ENCODE measurements around the gene PIGL. TPM values are rescaled to one million over a fixed set of nuclear protein-coding genes. Genes with fewer than 3 reads are reported as not detected.

PIGL gene
- total and polyA plus RNA-seq, 2 donors (not counting 1 experiment from before 2014, with no cell fraction given) = 16.4 to 19.3 TPM

GRCh38 chr17:16273499-16273898, 56.5 kb downstream of the PIGL start:
- Histone ChIP-seq H3K4me3 (replicated peaks in 1 of 4; ENCODE audit: control extremely low read depth in 1 of 4, insufficient read depth in 1 of 4, low read depth in 3 of 4, low read length in 4 of 4) (no peak overlapping the region), H3K27ac (ENCODE audit: insufficient read depth, low read length) (no peak overlapping the region), H3K9me3 (ENCODE audit: control insufficient read depth, insufficient read depth, low read depth, low read length) (no peaks in the 10 kb centered on the region), H3K9ac (ENCODE audit: insufficient read depth, low read length) (no peak overlapping the region), H3K36me3 (ENCODE audit: control insufficient read depth, insufficient read depth, low read length) (no peaks in the 10 kb centered on the region), H3K4me2 (ENCODE audit: extremely low read depth, insufficient read depth, low read length) (no peak overlapping the region), H2AFZ (ENCODE audit: low read length) (no peak overlapping the region), H4K20me1 (ENCODE audit: control insufficient read depth, extremely low read depth, insufficient read depth, low read length) (no peaks in the 10 kb centered on the region), H3K27me3 (ENCODE audit: control insufficient read depth, insufficient read depth, low read length) (no peaks in the 10 kb centered on the region), H3K79me2 (ENCODE audit: control insufficient read depth, insufficient read depth, low read length) (no peaks in the 10 kb centered on the region), H3K4me1 (ENCODE audit: control insufficient read depth, extremely low read depth, insufficient read depth, low read length) (peaks cover 3% of the 10 kb centered on the region)
- TF ChIP-seq CTCF (conservative IDR thresholded peaks at IDR 0.05 in 1 of 2, IDR thresholded peaks at IDR 0.05 in 1 of 2; ENCODE audit: low read depth in 1 of 2, low read length in 2 of 2) = no peak
- TF ChIP-seq EZH2 (IDR thresholded peaks at IDR 0.05; ENCODE audit: low read length, missing control alignments) = no peak
- DNase-seq (ENCODE audit: low read depth in 2 of 2) = peak in 1 of 2 donors; percentile 86

- Histone ChIP-seq H3K4me2 (ENCODE audit: extremely low read depth, insufficient read depth, low read length) (no peak overlapping the region), H3K36me3 (ENCODE audit: control insufficient read depth, insufficient read depth, low read length) (no peaks in the 10 kb centered on the region), H3K27ac (ENCODE audit: insufficient read depth, low read length) (no peak overlapping the region), H3K4me3 (replicated peaks in 1 of 4; ENCODE audit: control extremely low read depth in 1 of 4, insufficient read depth in 1 of 4, low read depth in 3 of 4, low read length in 4 of 4) (no peak overlapping the region), H3K9ac (ENCODE audit: insufficient read depth, low read length) (no peak overlapping the region), H4K20me1 (ENCODE audit: control insufficient read depth, extremely low read depth, insufficient read depth, low read length) (no peaks in the 10 kb centered on the region), H3K4me1 (ENCODE audit: control insufficient read depth, extremely low read depth, insufficient read depth, low read length) (peaks cover 3% of the 10 kb centered on the region), H3K79me2 (ENCODE audit: control insufficient read depth, insufficient read depth, low read length) (no peaks in the 10 kb centered on the region), H2AFZ (ENCODE audit: low read length) (no peak overlapping the region), H3K9me3 (ENCODE audit: control insufficient read depth, insufficient read depth, low read depth, low read length) (no peaks in the 10 kb centered on the region), H3K27me3 (ENCODE audit: control insufficient read depth, insufficient read depth, low read length) (no peaks in the 10 kb centered on the region)
- no peak for DNase-seq (ENCODE audit: low read depth in 2 of 2)
- no peak for TF ChIP-seq CTCF (conservative IDR thresholded peaks at IDR 0.05 in 1 of 2, IDR thresholded peaks at IDR 0.05 in 1 of 2; ENCODE audit: low read depth in 1 of 2, low read length in 2 of 2)
- TF ChIP-seq EZH2 (IDR thresholded peaks at IDR 0.05; ENCODE audit: low read length, missing control alignments) = no peak
Measured at GRCh38 chr17:16273929-16274339, 56.9 kb downstream of the PIGL start.

- H4K20me1 ChIP-seq (ENCODE audit: control insufficient read depth, extremely low read depth, insufficient read depth, low read length) = no peaks in the 10 kb centered on the region
- TF ChIP-seq EZH2 (IDR thresholded peaks at IDR 0.05; ENCODE audit: low read length, missing control alignments) (no peak), CTCF (conservative IDR thresholded peaks at IDR 0.05 in 1 of 2, IDR thresholded peaks at IDR 0.05 in 1 of 2; ENCODE audit: low read depth in 1 of 2, low read length in 2 of 2) (no peak)
Measured at GRCh38 chr17:16275024-16275423, 58.0 kb downstream of the PIGL start.

More at GRCh38 chr17:16275024-16275423, 58.0 kb downstream of the PIGL start:
- Histone ChIP-seq H2AFZ (ENCODE audit: low read length) (no peak overlapping the region), H3K27me3 (ENCODE audit: control insufficient read depth, insufficient read depth, low read length) (no peaks in the 10 kb centered on the region), H3K9me3 (ENCODE audit: control insufficient read depth, insufficient read depth, low read depth, low read length) (no peaks in the 10 kb centered on the region), H3K79me2 (ENCODE audit: control insufficient read depth, insufficient read depth, low read length) (no peaks in the 10 kb centered on the region), H3K4me1 (ENCODE audit: control insufficient read depth, extremely low read depth, insufficient read depth, low read length) (peaks cover 3% of the 10 kb centered on the region), H3K27ac (ENCODE audit: insufficient read depth, low read length) (no peak overlapping the region), H3K4me3 (replicated peaks in 1 of 4; ENCODE audit: control extremely low read depth in 1 of 4, insufficient read depth in 1 of 4, low read depth in 3 of 4, low read length in 4 of 4) (no peak overlapping the region), H3K36me3 (ENCODE audit: control insufficient read depth, insufficient read depth, low read length) (no peaks in the 10 kb centered on the region), H3K4me2 (ENCODE audit: extremely low read depth, insufficient read depth, low read length) (no peak overlapping the region), H3K9ac (ENCODE audit: insufficient read depth, low read length) (no peak overlapping the region)
- DNase-seq (ENCODE audit: low read depth in 2 of 2) = no peak
